GM12874 (cell line): ENCODE measurements around the gene LRRC61.

Experiments
- TF ChIP-seq, protein P1 (sequence below): IDR thresholded peaks from 2 replicates; pipeline ENCODE4 v1.5.1; 2011; ENCODE audit warnings: low read depth, mild to moderate bottlenecking, control low read depth, low read length, moderate library complexity; ENCODE audit not compliant: insufficient read depth

LRRC61 gene

DNA sequence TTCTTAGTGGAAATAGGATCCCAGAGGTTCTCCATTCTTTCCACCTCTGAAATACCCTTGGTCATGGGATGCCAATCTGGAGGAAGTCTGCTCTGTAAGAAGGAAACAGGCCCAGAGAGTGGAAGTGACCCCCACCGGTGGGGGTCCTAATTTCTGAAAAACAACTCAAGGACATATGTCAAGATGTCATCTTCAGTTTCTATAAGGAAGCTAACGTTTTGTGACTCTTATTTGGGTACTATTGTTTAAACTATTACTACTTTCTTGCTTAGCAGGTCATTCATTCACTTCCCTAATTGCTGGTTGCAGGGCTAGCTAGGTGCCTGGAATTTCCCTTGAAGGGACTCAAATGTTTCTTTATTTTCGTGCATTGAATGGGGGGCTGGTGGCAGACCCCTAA, 54.0 kb downstream of the LRRC61 start:
- TF ChIP-seq, protein P1, sequence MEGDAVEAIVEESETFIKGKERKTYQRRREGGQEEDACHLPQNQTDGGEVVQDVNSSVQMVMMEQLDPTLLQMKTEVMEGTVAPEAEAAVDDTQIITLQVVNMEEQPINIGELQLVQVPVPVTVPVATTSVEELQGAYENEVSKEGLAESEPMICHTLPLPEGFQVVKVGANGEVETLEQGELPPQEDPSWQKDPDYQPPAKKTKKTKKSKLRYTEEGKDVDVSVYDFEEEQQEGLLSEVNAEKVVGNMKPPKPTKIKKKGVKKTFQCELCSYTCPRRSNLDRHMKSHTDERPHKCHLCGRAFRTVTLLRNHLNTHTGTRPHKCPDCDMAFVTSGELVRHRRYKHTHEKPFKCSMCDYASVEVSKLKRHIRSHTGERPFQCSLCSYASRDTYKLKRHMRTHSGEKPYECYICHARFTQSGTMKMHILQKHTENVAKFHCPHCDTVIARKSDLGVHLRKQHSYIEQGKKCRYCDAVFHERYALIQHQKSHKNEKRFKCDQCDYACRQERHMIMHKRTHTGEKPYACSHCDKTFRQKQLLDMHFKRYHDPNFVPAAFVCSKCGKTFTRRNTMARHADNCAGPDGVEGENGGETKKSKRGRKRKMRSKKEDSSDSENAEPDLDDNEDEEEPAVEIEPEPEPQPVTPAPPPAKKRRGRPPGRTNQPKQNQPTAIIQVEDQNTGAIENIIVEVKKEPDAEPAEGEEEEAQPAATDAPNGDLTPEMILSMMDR = no peak

DNA sequence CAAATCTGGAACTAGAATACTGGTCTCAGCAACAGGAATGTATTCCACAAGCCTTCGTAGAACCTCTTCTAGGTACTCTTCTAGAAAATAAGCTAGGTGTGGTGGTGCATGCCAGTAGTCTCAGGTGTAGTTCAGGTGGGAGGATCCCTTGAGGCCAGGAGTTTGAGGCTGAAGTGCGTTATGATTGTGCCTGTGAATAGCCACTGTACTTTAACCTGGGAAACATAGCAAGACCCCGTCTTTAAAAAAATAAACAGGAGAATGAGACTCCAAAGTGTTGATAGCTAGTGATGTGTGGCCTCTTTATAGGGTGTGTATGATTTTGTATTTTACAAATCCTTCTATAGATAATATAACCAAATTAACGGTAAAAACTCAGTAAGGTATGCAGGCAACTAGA, 54.5 kb downstream of the LRRC61 start:
- TF ChIP-seq, protein P1 = no peak

DNA sequence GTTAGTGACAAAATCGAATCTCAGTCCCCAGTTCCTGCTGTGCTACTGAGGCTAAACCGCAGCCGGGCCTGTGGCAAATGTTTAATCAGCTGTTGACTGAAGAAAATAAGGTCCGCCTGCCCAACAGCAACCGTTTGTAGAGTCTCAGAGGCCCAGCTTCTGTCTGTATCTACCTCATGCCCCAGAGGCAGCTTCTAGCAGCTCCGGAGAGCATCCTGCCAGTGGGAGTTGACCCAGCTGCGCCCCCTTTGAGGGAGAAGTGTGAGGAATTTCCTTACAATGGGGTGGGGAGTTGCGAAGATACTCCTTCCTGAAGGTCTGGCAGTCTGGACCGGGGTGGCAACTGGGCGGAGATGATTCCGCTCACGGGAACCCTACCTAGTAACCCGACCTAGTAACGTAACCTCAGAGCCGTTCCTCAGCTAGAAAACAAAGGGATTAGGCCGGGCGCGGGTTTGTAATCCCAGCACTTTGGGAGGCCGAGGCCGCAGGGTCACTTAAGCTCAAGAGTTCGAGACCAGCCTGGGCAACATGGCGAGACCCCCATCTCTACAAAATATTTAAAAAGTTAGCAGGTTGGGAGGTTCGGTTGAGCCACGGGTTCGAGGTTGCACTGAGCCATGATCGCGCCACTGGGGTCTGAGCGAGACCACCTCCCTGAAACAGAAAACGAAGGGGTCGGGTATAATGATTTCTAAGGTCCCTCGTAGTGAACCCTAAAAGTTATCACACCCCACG, 55.1 kb downstream of the LRRC61 start:
- TF ChIP-seq, protein P1 = no peak

DNA sequence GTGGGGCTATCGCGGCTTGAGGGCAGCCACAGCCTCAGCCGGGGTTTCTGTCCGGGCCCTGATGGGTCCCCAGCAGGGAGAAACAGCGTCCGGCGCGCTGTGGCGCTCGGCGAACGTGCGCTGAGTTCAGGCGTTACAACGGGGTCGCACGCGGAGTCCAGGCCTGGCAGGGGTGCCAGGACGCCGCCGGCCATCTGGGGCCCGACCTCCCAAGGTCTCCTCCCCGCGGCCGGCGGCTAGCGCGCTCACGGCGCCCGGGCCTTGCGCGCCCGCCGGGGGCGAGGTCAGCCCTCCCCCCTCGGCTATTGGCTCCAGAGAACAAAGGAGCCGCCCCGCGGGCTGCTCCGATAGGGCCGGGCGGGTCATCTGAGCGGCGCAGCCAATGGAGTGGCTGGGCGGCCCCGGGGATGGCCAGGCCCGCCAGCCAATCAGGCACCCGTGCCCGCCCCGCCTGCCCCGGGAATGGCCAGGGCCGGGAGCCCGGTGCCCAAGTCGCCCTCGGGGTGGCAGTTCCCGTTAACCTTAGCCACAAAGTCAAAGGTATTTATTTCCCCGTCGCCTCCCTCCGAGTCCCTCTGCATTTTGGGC, 55.8 kb downstream of the LRRC61 start, which contains the start of gene ZNF775:
Gene ZNF775, plus strand, starts transcription at position 478 of the 588 bp plus-strand sequence. CDS start 9,141 bp downstream, outside the sequence.
- TF ChIP-seq, protein P1 = no peak

DNA sequence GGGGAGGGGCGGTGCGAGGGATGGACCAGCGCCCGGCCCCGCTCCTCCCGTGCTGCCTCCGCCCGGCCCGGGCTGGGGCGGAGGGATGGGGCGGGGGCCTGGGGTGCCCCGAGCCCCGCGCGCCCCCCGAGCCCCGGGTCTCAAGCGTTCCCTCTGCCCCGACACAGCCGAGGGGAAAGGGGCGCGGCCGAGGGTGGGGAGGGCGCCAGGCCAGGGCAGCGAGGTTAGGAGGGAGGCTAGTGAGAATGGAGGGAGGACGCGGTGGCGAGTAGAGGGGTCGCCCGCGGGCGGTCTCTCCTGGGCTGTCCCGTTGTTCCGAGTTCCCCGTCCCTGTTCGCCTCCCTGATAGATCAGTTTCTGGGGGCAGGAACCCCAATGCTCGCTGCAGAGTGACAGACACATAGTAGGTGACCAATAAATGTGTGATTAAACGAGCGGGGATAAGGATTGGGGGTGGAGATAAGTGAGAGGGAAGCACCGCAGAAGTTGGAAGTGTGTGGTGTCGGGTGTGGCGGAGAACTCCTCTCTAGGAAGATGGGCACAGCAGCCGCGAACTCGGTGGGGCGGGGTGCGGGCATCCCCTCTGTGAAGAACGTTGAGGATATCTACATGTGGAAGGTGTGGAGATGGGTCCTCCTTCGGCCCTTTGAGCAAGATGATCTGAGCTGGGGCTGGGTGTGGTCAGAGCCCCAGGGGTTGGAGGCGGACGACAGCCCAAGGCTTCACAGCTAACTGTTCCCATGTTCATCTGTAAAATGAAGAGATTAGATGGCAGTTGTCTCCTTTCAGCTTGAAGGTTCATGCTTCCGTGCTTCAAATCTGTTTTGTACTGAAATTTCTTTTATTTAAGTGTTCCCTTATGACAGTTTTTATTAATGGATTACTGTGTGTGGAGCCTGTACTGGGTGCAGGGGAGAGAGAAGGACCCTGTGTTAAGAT, 56.6 kb downstream of the LRRC61 start:
- TF ChIP-seq, protein P1 = no peak

DNA sequence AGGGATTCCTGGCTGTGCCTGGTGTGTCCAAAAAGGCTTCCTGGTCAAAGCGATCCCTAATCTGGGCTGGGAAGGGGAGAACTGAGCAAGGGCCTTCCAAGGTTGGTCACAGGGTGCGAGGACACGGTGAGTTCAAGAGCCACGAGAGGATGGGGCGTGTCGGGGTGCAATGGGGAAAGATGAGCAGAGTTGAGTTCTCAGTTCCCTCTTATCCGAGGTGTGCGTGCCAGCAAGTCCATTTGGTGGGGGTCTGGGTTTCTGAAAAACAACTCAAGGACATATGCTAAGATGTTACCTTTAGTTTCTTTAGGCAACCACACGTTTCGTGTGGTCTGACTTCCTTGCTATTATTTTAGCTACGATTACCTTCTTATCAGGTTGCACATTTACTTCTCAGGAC, 57.3 kb downstream of the LRRC61 start:
- TF ChIP-seq, protein P1 = no peak

DNA sequence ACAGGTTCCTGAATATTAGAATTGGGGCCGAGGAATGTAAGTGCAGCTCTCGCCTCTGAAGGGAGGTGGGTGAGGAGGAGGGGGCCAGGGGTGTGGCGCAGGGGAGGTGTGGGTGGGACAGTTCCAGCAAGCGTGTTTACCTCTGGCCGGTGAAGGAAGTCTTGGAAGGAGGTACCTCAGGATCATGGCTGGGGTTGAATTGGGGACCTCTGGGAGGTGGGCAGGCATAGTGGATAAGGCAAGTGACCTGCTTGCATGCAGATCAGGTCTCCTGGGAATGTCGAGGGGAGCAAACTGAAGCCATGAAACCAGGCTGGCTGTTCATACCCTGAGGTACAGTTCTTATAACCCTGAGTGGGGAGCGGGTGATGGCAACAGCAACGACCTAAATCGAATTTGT, 57.9 kb downstream of the LRRC61 start:
- TF ChIP-seq, protein P1 = no peak
